ENCODE measurements around the gene PHF21B.

- TF ChIP-seq EGR1 (IDR thresholded peaks at IDR 0.05), result no peak
- TF ChIP-seq EP300 (IDR thresholded peaks at IDR 0.05; ENCODE audit: borderline replicate concordance), result no peak
- no peak for TF ChIP-seq CEBPB (IDR thresholded peaks at IDR 0.05)
- TF ChIP-seq TAF1 (IDR thresholded peaks at IDR 0.05; ENCODE audit: low read depth), result no peak
- TF ChIP-seq MAX (IDR thresholded peaks at IDR 0.05), result no peak
- no peak for TF ChIP-seq RAD21 (IDR thresholded peaks at IDR 0.05; ENCODE audit: low read depth)
- no peak for TF ChIP-seq TEAD4 (IDR thresholded peaks at IDR 0.05)
- TF ChIP-seq NFIC (IDR thresholded peaks at IDR 0.05), result no peak
- TF ChIP-seq TCF12 (IDR thresholded peaks at IDR 0.05; ENCODE audit: low read depth), result no peak
- no peak for TF ChIP-seq ZBTB7A (IDR thresholded peaks at IDR 0.05; ENCODE audit: low read depth)
Observed at GRCh38 chr22:44944883-44945601, 64.8 kb downstream of the PHF21B start.

Data from Ishikawa (cell line).